RPMI7951 (cell line): ENCODE results near the gene ATP1A1. TPM values are rescaled to one million over a fixed set of nuclear protein-coding genes. Genes with fewer than 3 reads are reported as not detected.

Experiments
- DNase-seq: peaks from one replicate; pipeline ENCODE4 v3.0.0-alpha.2; 2012; ENCODE audit warnings: low read depth
- total RNA-seq: library from RNA; depleted of rRNA; stranded (reverse); fragments of >200 nt; shearing (Covaris generic); gene quantifications from 2 replicates; pipeline ENCODE4 v1.2.3, GENCODE V29; 2014

Gene ATP1A1
- total RNA-seq, 1 experiment from 2014 or later, result 57.3 TPM

- DNase-seq, result no peak
These were observed 853 bp upstream of the ATP1A1 start for GRCh38 chr1:116372191-116372590.

GRCh38 chr1:116373431-116374352, 648 bp downstream of the ATP1A1 start:
- DNase-seq, result peak; percentile 54

GRCh38 chr1:116374353-116375147, 1.5 kb downstream of the ATP1A1 start:
- no peak for DNase-seq

DNA sequence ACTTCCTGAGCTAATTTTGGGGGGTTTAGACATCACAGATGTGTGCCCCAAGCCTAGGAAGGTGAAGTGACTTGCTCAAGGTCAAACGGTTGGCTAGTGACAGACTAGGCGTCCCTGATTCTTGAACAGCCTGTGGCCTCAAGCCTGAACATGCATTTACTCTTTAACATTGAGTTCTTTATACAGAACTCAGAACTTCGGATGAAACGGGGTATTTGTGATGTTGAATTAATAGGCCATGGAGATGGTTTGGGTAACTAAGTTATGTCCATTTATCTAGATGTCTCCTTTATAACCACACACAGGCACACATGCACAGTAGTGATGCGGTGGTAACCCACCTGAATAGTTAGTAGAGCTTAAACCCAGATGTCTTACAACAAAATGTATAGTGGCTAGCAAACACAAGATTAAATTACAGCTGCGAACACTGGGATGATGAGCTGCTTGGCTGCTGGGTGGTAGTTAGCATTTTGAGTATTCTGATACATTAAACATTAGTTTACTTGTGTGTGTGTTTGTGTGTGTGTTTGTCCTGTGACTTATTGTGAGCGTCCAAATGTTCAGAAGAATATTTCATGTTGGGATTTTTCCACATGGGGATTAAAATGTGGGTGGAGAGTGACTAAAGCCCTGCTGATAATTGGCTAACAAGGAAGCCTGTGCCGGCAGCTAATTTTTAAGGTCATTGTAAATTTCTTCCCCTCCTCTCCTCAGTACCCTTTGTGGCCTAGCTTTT, 2.3 kb downstream of the ATP1A1 start:
- no peak for DNase-seq

DNA sequence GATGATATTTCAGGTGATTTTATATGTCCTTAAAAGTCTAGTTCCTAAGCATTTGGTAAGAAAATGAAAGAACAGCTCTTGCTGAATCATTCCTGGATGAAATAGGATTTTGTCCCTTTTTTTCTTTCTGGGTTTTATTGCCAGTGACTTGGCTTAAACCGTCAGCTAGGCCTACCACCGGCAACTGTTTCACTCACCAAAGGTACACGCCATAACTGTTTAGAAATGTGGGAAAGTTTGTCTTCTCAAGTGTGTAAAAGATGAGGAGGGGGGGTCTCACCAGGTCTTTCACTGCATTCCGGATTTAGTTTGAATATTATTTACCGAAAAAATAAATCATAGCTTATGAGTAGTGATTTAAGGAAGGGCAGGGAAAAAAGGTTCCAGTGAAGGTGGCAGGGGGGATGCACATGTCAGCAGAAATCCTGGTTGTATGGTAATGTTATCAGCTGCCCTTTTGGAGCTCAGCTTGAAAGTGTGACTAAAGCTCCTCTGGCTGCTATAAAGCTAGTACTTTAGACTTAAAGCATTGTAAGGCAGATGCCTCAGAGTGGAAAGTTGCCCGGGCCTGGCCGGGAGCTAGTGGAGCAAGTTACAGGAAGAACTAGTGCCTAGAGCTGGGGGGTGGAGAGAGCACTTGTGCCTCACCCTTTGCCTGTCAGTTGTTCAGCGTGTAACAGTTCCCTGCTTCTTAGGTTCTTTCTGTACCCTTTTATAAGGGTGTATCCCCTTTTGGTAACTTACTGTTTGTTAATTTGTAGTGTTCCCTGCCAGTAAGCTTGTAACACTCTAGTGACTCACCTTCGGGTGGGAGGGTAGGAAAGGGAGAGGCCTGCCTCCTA, 3.1 kb downstream of the ATP1A1 start:
- DNase-seq, result peak; percentile 80

GRCh38 chr1:116376729-116377086, 3.7 kb downstream of the ATP1A1 start:
- peak; percentile 27 for DNase-seq

GRCh38 chr1:116377541-116378529, 4.8 kb downstream of the ATP1A1 start:
- peak; percentile 84 for DNase-seq

GRCh38 chr1:116379057-116379630, 6.1 kb downstream of the ATP1A1 start:
- DNase-seq, result no peak

DNA sequence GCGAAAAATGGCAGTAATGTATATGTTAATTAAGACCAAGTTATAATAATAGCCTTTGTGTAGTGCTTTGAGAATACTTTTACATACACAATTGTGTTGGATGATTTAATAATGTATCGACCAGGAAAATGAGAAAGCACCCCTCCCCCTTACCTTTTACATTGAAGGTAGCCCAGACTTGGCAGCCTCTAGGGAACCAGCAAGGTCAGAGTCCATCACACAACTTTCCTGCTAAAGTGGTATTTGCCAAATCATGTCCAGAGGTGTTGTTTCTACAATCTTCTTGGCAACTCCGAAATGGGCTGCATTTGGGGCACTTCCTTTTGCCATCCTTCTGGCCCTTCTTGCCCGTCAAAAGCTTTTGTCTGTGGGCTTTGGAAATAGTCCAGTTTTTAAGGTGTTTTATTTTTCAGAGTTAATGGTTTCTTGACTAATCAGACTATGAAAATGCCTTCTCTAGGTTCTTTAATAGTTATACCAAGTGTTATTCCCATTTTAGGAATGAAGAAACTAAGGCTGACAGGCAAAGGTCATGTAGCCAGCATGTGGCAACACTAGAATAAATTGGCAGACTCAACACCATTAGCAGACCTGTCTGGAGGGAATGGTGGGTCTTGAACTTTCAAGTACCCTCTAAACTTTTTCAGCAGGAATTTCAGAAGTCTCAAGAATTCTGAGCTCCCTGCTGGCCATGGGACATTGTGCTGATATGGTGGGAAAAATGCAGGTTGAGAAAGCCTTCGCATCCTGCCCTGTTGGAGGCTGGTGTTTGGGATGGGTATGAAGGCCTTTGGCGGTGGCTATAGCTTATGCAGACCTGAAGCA, 6.8 kb downstream of the ATP1A1 start:
- no peak for DNase-seq

GRCh38 chr1:116380499-116381242, 7.6 kb downstream of the ATP1A1 start:
- no peak for DNase-seq

DNA sequence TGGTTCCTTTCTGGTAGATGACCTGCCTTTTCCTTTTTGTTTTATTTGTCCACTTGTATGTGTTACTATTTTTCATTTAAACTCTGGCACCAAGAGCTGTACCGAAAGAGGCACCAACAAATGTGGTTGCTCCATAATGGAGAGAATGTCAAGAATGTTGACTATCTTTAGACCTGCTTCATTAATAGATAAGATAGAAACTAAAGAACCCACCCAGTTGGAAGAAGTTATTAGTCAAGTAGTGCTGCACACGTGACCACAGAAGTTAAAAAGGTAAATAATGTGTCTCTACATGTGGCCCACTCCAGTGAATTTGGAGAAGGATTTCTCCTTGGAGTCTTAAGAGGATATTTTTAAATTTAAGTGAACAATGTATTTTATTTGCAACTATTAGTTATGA, 9.3 kb downstream of the ATP1A1 start:
- no peak for DNase-seq

- DNase-seq, result no peak
These were observed 9.9 kb downstream of the ATP1A1 start for GRCh38 chr1:116382857-116383483.

- no peak for DNase-seq
These were observed 13.0 kb downstream of the ATP1A1 start for GRCh38 chr1:116386042-116386441.

GRCh38 chr1:116387551-116387950, 14.5 kb downstream of the ATP1A1 start:
- DNase-seq, result no peak

DNA sequence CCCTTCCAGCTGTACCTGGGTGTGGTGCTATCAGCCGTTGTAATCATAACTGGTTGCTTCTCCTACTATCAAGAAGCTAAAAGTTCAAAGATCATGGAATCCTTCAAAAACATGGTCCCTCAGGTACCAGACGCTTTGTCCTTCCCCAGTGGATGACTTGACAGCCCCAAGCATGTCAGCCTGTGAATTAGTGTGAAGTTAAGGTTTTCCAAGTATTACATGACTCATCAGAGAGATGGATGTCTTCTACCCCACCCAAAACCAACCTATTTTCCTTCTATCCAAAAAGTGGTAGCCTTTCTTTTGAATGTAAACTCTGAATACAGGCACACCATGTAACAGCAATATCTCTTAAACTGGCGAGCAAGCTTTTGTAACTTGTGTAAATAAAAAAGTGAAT, 15.1 kb downstream of the ATP1A1 start:
- DNase-seq, result no peak

- no peak for DNase-seq
These were observed 16.0 kb downstream of the ATP1A1 start for GRCh38 chr1:116389013-116389412.

- DNase-seq, result no peak
These were observed 16.6 kb downstream of the ATP1A1 start for GRCh38 chr1:116389686-116390085.

DNA sequence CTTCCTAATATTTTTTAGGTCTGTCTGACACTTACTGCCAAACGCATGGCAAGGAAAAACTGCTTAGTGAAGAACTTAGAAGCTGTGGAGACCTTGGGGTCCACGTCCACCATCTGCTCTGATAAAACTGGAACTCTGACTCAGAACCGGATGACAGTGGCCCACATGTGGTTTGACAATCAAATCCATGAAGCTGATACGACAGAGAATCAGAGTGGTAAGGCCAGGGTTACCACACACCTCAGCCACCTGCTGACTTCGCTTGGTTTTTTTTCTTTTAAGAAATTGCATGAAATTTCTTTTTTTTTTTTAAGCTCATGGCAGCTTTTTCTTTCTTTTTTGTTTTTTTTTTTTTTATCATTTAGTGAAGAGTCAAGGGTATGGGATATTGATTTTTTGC, 17.2 kb downstream of the ATP1A1 start:
- DNase-seq, result no peak
